ENCODE data around the gene ST8SIA4.

Gene ST8SIA4

DNA sequence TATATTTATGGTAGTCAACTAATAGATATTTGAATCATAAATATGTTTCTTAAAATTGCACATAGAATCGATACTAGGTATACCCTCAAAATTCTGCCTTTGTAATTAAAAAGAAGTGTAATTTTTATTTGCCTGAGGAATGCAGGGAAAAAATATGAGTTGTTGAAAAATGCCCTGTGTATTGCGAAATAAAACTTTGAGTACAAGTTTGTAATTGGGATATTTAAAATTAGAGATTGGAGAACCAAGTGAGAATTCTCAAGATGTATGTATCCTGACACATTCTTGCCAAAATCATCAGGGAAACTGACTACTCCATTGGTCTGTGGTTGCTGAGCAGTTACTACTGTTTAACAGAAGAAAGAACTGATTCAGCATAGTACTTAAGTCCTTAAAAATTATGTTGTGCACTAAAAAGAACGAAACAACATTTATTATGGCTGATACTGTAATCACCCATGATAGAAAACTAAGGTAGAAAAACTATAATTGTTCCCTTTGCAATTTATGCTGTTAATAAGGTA, 36.0 kb downstream of the ST8SIA4 start:
- TF ChIP-seq, protein P1, sequence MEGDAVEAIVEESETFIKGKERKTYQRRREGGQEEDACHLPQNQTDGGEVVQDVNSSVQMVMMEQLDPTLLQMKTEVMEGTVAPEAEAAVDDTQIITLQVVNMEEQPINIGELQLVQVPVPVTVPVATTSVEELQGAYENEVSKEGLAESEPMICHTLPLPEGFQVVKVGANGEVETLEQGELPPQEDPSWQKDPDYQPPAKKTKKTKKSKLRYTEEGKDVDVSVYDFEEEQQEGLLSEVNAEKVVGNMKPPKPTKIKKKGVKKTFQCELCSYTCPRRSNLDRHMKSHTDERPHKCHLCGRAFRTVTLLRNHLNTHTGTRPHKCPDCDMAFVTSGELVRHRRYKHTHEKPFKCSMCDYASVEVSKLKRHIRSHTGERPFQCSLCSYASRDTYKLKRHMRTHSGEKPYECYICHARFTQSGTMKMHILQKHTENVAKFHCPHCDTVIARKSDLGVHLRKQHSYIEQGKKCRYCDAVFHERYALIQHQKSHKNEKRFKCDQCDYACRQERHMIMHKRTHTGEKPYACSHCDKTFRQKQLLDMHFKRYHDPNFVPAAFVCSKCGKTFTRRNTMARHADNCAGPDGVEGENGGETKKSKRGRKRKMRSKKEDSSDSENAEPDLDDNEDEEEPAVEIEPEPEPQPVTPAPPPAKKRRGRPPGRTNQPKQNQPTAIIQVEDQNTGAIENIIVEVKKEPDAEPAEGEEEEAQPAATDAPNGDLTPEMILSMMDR (IDR thresholded peaks at IDR 0.05; ENCODE audit: insufficient read depth, low read depth, low read length, missing control alignments) = no peak
- H3K4me3 ChIP-seq (ENCODE audit: low read length) = no peak overlapping the region
- no peak for DNase-seq (ENCODE audit: low read depth)

DNA sequence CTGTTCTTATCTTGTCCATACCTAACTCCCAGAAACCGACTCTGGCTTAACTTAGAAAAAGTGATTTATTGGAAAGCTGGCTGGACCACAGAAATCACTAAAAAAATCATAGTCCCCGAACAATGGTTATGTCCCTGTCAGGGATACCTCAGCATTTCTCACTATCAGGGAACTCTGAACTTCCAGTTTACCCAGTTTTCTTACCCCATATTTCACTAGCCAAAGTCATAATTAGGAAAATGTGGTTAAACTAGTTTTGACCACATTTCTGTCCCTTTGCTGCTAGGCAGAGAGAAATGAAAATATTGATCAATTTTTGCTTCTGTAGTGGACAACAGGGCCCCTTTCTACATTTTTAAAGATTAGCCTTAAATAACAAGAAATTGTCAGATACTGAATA, 38.2 kb downstream of the ST8SIA4 start:
- TF ChIP-seq, protein P1 (IDR thresholded peaks at IDR 0.05; ENCODE audit: insufficient read depth, low read depth, low read length, missing control alignments) = no peak
- no peak overlapping the region for H3K4me3 ChIP-seq (ENCODE audit: low read length)
- peak; percentile 2 for DNase-seq (ENCODE audit: low read depth)

DNA sequence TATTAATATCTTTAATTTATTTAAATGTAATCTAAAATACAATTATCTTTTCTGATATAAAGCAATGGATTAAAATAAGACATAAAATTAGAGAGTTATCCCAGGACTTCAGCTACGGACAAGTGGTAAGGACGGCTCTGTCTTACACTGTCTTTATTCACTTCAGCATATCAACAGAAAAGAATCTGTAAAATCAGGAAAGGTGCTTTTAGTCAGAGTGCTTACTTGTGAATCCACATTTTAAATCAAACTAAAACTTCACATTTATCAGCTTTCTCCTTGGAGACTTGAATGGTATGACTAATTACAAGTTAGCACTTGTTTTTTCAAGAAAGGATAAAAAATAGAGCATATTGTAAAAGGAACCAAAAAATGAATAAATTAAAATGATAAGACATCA, 39.3 kb downstream of the ST8SIA4 start:
- DNase-seq (ENCODE audit: low read depth) = no peak
- TF ChIP-seq, protein P1 (IDR thresholded peaks at IDR 0.05; ENCODE audit: insufficient read depth, low read depth, low read length, missing control alignments) = no peak
- H3K4me3 ChIP-seq (ENCODE audit: low read length) = no peak overlapping the region

DNA sequence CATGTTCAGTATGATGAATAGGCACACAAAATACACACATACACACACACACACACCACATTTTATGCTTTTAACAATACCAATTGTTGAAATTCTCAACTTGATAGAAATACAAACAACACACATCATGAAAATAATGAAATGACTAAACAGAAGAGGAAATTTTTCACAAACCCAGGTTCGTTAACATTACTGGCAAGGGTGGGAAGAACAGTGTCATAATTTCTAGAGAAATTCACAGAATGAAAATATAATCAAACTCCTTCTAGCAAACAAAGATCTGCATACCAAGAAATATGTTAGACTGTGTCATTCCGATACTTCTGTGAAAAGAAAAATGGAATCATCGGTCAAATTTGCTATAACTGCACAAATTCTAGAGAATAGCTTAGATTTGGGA, 41.9 kb downstream of the ST8SIA4 start:
- TF ChIP-seq, protein P1 (IDR thresholded peaks at IDR 0.05; ENCODE audit: insufficient read depth, low read depth, low read length, missing control alignments) = no peak
- H3K4me3 ChIP-seq (ENCODE audit: low read length) = no peak overlapping the region
- no peak for DNase-seq (ENCODE audit: low read depth)

DNA sequence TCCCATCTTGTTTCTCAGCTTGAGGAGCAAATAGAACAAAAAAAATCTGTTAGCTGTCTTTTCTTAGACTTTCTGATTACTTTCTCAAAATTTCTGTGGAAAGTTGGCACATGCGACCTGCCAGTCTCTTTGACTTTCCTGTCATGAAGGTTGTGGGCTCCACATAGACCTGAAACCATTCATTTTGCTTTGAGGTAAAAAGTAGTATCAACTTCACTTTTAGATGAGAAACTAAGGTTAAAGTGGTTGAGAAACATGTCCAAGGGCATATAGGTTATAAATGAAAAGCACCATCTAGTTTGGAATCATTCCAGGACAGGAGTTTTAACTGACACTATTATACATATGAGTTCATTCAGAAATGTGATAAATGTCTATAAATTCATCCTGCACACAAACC, 42.7 kb downstream of the ST8SIA4 start:
- TF ChIP-seq, protein P1 (IDR thresholded peaks at IDR 0.05; ENCODE audit: insufficient read depth, low read depth, low read length, missing control alignments) = no peak
- no peak overlapping the region for H3K4me3 ChIP-seq (ENCODE audit: low read length)
- no peak for DNase-seq (ENCODE audit: low read depth)

DNA sequence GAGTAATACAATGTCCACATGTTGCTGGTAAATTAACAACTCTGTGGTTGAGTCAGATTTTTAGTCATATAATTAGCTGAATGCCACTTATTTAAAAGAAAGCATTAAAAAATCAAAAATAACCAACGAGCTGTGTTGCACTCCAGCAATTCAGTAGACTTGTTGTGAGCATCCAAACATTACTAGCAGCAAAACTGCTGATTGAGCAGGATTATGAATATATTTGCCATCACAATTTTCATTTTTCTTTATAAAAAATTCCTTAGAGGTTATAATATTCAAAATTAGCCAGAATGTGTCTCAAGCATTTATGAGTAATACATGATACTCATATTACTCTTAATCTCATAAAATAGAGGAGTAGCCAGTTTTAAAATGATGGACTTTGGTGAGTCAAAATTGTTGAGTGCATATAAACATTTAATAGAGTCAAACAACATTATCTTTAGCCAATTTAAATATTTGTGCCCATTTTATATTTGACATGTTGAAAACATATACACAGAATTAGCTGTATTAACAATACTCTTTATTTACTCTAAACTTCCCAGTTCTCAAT, 44.0 kb downstream of the ST8SIA4 start:
- no peak for DNase-seq (ENCODE audit: low read depth)
- no peak overlapping the region for H3K4me3 ChIP-seq (ENCODE audit: low read length)
- TF ChIP-seq, protein P1 (IDR thresholded peaks at IDR 0.05; ENCODE audit: insufficient read depth, low read depth, low read length, missing control alignments) = no peak

DNA sequence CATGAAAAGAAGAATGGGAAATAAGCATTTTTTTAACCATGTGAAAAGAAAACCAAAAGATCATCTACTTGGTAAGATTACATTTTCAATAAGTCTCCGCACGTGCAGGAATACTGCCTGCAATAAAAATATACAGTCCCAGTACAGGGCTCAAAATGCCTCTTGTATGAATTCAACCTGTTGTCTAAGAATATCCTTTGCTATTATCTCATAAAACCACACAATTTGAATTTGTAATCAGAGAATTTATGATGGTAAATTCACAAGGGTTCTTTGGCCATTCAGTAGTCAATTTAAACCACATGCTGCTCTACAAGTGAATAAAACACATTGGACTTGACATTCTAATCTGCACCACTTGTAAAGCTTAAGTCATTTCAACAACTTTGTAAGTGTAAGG, 46.6 kb downstream of the ST8SIA4 start:
- no peak for DNase-seq (ENCODE audit: low read depth)
- TF ChIP-seq, protein P1 (IDR thresholded peaks at IDR 0.05; ENCODE audit: insufficient read depth, low read depth, low read length, missing control alignments) = no peak
- H3K4me3 ChIP-seq (ENCODE audit: low read length) = no peak overlapping the region
